HEK293 (cell line): ENCODE measurements around the gene CDC14A.

Experiments
- CTCF ChIA-PET: fragments of 350-600 bp; formaldehyde crosslinking; extraction: SDS; loops from one replicate; lab custom pipeline; 2021; ENCODE audit warnings: antibody characterized with exemption; lab: Yijun Ruan, JAX
- POLR2A ChIA-PET: fragments of 300-600 bp; formaldehyde crosslinking; extraction: SDS; loops from one replicate; lab custom pipeline; 2020; ENCODE audit warnings: antibody characterized with exemption, inconsistent platforms; lab: Yijun Ruan, JAX
- H3K27ac ChIP-seq: fragments of 200-500 bp; sonication (Bioruptor generic); 2 replicates; pipeline ENCODE4 v1.5.1; 2014; ENCODE audit warnings: low read depth, low read length, control low read depth, inconsistent platforms; ENCODE audit errors: extremely low read depth
- H3K36me3 ChIP-seq, 2 experiments: fragments of 200-500 bp in 1 of 2; sonication (Bioruptor generic) in 1 of 2; 1 replicate in 1 of 2; 2 replicates in 1 of 2; pipeline ENCODE4 v1.5.1; 2014 to 2017; ENCODE audit warnings: inconsistent platforms in 2 of 2, low read length in 2 of 2; ENCODE audit not compliant: control insufficient read depth in 2 of 2, insufficient read depth in 1 of 2
- H3K4me1 ChIP-seq: fragments of 200-500 bp; sonication (Bioruptor generic); 2 replicates; pipeline ENCODE4 v1.5.1; 2014; ENCODE audit warnings: mild to moderate bottlenecking, low read length, inconsistent platforms; ENCODE audit not compliant: control insufficient read depth, insufficient read depth
- H3K4me3 ChIP-seq: 2 replicates; pipeline ENCODE4 v1.5.1; 2011; ENCODE audit warnings: low read depth, mild to moderate bottlenecking, control low read depth, low read length, moderate library complexity
- H3K9me3 ChIP-seq: fragments of 200-500 bp; sonication (Bioruptor generic); 2 replicates; pipeline ENCODE4 v1.5.1; 2014; ENCODE audit warnings: low read depth, low read length, inconsistent platforms; ENCODE audit not compliant: control insufficient read depth, insufficient read depth
- FEZF1 ChIP-seq: fragments of 450-650 bp; formaldehyde crosslinking; IDR thresholded peaks from 2 replicates; pipeline ENCODE4 v1.5.1; 2016; ENCODE audit warnings: missing biosample characterization, missing genetic modification characterization
- GFI1B ChIP-seq: fragments of 450-650 bp; formaldehyde crosslinking; IDR thresholded peaks from 2 replicates; pipeline ENCODE4 v1.5.1; 2016; ENCODE audit warnings: missing biosample characterization, missing genetic modification characterization
- GLI4 ChIP-seq: fragments of 450-650 bp; formaldehyde crosslinking; IDR thresholded peaks from 2 replicates; pipeline ENCODE4 v1.5.1; 2016; ENCODE audit warnings: missing biosample characterization, missing genetic modification characterization
- KLF16 ChIP-seq: fragments of 450-650 bp; formaldehyde crosslinking; IDR thresholded peaks from 2 replicates; pipeline ENCODE4 v1.5.1; 2017; ENCODE audit warnings: missing biosample characterization, missing genetic modification characterization
- REPIN1 ChIP-seq: fragments of 450-650 bp; formaldehyde crosslinking; IDR thresholded peaks from 2 replicates; pipeline ENCODE4 v1.5.1; 2017; ENCODE audit warnings: missing biosample characterization, missing genetic modification characterization, low read depth
- SCRT1 ChIP-seq: fragments of 450-650 bp; formaldehyde crosslinking; IDR thresholded peaks from 2 replicates; pipeline ENCODE4 v1.5.1; 2016; ENCODE audit warnings: missing biosample characterization, missing genetic modification characterization, borderline replicate concordance
- YY1 ChIP-seq: fragments of 450-650 bp; formaldehyde crosslinking; IDR thresholded peaks from 2 replicates; pipeline ENCODE4 v1.5.1; 2018; ENCODE audit warnings: missing biosample characterization, missing genetic modification characterization
- YY2 ChIP-seq: fragments of 450-650 bp; formaldehyde crosslinking; IDR thresholded peaks from 2 replicates; pipeline ENCODE4 v1.5.1; 2016; ENCODE audit warnings: missing biosample characterization, missing genetic modification characterization
- ZBTB20 ChIP-seq: fragments of 450-650 bp; formaldehyde crosslinking; IDR thresholded peaks from 2 replicates; pipeline ENCODE4 v1.5.1; 2016; ENCODE audit warnings: missing biosample characterization, missing genetic modification characterization
- ZBTB48 ChIP-seq: fragments of 450-650 bp; formaldehyde crosslinking; IDR thresholded peaks from 2 replicates; pipeline ENCODE4 v1.5.1; 2016; ENCODE audit warnings: missing biosample characterization, missing genetic modification characterization
- ZNF121 ChIP-seq: fragments of 450-650 bp; formaldehyde crosslinking; IDR thresholded peaks from 2 replicates; pipeline ENCODE4 v1.5.1; 2016; ENCODE audit warnings: missing biosample characterization, missing genetic modification characterization
- ZNF133 ChIP-seq: fragments of 450-650 bp; formaldehyde crosslinking; IDR thresholded peaks from 2 replicates; pipeline ENCODE4 v1.5.1; 2016; ENCODE audit warnings: missing biosample characterization, missing genetic modification characterization
- ZNF138 ChIP-seq: fragments of 450-650 bp; formaldehyde crosslinking; IDR thresholded peaks from 2 replicates; pipeline ENCODE4 v1.5.1; 2016; ENCODE audit warnings: missing biosample characterization, missing genetic modification characterization, borderline replicate concordance
- ZNF274 ChIP-seq, 2 experiments: fragments of 200-500 bp in 1 of 2; fragments of 450-650 bp in 1 of 2; sonication (Bioruptor generic) in 1 of 2; formaldehyde crosslinking in 1 of 2; IDR thresholded peaks; 2 replicates each; pipeline versions ENCODE4 v1.5.1 to v1.6.1; 2014 to 2016; ENCODE audit warnings: borderline replicate concordance in 1 of 2, inconsistent platforms in 1 of 2, low read length in 1 of 2, missing biosample characterization in 1 of 2, missing genetic modification characterization in 1 of 2
- ZNF311 ChIP-seq: fragments of 450-650 bp; formaldehyde crosslinking; IDR thresholded peaks from 2 replicates; pipeline ENCODE4 v1.5.1; 2017; ENCODE audit warnings: missing biosample characterization, missing genetic modification characterization, borderline replicate concordance
- ZNF423 ChIP-seq: fragments of 450-650 bp; formaldehyde crosslinking; IDR thresholded peaks from 2 replicates; pipeline ENCODE4 v1.5.1; 2016; ENCODE audit warnings: missing biosample characterization, missing genetic modification characterization
- ZNF426 ChIP-seq: fragments of 450-650 bp; formaldehyde crosslinking; IDR thresholded peaks from 2 replicates; pipeline ENCODE4 v1.5.1; 2017; ENCODE audit warnings: missing biosample characterization, missing genetic modification characterization, mild to moderate bottlenecking, inconsistent platforms, moderate library complexity
- ZNF510 ChIP-seq: fragments of 450-650 bp; formaldehyde crosslinking; IDR thresholded peaks from 2 replicates; pipeline ENCODE4 v1.5.1; 2018; ENCODE audit warnings: mild to moderate bottlenecking, missing genetic modification characterization, missing biosample characterization; ENCODE audit not compliant: insufficient replicate concordance
- ZNF521 ChIP-seq: fragments of 450-650 bp; formaldehyde crosslinking; IDR thresholded peaks from 2 replicates; pipeline ENCODE4 v1.5.1; 2017; ENCODE audit warnings: missing biosample characterization, mild to moderate bottlenecking, missing genetic modification characterization
- ZNF544 ChIP-seq: fragments of 450-650 bp; formaldehyde crosslinking; IDR thresholded peaks from 2 replicates; pipeline ENCODE4 v1.5.0; 2017; ENCODE audit warnings: missing biosample characterization, missing genetic modification characterization
- ZNF658 ChIP-seq: fragments of 450-650 bp; formaldehyde crosslinking; IDR thresholded peaks from 2 replicates; pipeline ENCODE4; 2016; ENCODE audit warnings: missing biosample characterization, missing genetic modification characterization
- ZNF785 ChIP-seq: fragments of 450-650 bp; formaldehyde crosslinking; IDR thresholded peaks from 2 replicates; pipeline ENCODE4 v1.5.1; 2016; ENCODE audit warnings: missing biosample characterization, missing genetic modification characterization
- ZNF792 ChIP-seq: fragments of 450-650 bp; formaldehyde crosslinking; IDR thresholded peaks from 2 replicates; pipeline ENCODE4 v1.5.1; 2016; ENCODE audit warnings: missing biosample characterization, missing genetic modification characterization
- ZNF843 ChIP-seq: fragments of 450-650 bp; formaldehyde crosslinking; IDR thresholded peaks from 2 replicates; pipeline ENCODE4 v1.5.1; 2016; ENCODE audit warnings: missing biosample characterization, missing genetic modification characterization
- TF ChIP-seq, protein P1 (sequence below): fragments of 450-650 bp; formaldehyde crosslinking; conservative IDR thresholded peaks from 2 replicates; pipeline ENCODE4 v1.5.1; 2016; ENCODE audit warnings: low read depth, missing biosample characterization, missing genetic modification characterization
- TF ChIP-seq, protein P2 (sequence below): fragments of 450-650 bp; formaldehyde crosslinking; IDR thresholded peaks from 2 replicates; pipeline ENCODE4 v1.5.1; 2016; ENCODE audit warnings: missing biosample characterization, missing genetic modification characterization
- TF ChIP-seq, protein P3 (sequence below): fragments of 450-650 bp; formaldehyde crosslinking; IDR thresholded peaks from 2 replicates; pipeline ENCODE4 v1.5.1; 2016; ENCODE audit warnings: missing biosample characterization, missing genetic modification characterization

CDC14A gene

DNA sequence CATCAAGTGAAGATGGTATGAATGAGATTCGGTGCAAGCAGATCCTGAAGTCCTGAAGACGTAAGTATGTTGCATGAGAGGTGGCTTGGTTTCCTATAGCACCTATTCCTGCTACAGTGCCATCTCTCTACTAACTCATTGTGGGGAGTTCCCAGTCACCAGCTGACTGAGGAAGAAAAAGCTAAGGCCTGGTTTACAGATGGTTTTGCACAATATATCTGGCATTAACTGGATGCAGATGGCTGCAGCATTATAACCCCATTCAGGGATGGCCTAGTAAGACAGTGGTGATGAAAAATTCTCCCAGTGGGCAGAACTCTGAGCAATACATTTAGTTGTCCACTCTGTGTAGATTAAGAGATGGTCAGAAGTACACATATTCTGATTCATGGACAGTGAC lies 49.6 kb upstream of the CDC14A start:
- Histone ChIP-seq H3K36me3 (no peaks in the 10 kb centered on the region), H3K4me3 (no peak overlapping the region), H3K27ac (no peak overlapping the region), H3K9me3 (no peaks in the 10 kb centered on the region), H3K4me1 (no peaks in the 10 kb centered on the region)
- CTCF ChIA-PET = no interaction called here
- TF ChIP-seq ZBTB20 (tag by site-specific recombination) (no peak), ZNF785 (tag by site-specific recombination) (no peak), ZNF133 (tag by site-specific recombination) (no peak), ZNF274 (IDR thresholded peaks at IDR 0.05; ENCODE audit: low read length) (no peak), ZNF274 (tag by site-specific recombination; IDR thresholded peaks at IDR 0.05; ENCODE audit: borderline replicate concordance) (no peak), ZNF521 (tag by site-specific recombination) (no peak), ZNF138 (no peak), ZNF792 (tag by site-specific recombination) (no peak), GFI1B (no peak), GLI4 (no peak), FEZF1 (no peak), SCRT1 (tag by site-specific recombination) (no peak), ZNF843 (tag by site-specific recombination) (no peak), ZNF658 (no peak), YY2 (no peak)
- POLR2A ChIA-PET = no interaction called here

DNA sequence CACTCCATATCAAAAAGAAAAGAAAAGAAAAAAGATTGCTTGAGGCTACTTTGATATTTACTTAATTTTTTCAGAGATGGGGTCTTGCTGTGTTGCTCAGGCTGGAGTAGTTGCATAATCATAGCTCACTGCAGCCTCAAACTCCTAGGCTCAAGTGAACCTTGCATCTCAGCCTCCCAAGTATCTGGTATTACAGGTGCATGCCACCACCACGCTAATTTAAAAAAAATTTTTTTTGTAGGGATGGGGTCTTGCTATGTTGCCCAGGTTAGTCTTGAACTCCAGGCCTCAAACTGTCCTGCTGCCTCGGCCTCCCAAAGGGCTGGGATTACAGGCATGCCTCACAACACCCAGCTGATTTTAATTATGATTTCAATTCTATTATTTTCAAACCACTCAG lies 48.1 kb upstream of the CDC14A start:
- TF ChIP-seq ZNF426 (tag by site-specific recombination) (no peak), ZNF311 (tag by site-specific recombination) (no peak), ZNF121 (tag by site-specific recombination) (peak; percentile 88)
- TF ChIP-seq, protein P1, sequence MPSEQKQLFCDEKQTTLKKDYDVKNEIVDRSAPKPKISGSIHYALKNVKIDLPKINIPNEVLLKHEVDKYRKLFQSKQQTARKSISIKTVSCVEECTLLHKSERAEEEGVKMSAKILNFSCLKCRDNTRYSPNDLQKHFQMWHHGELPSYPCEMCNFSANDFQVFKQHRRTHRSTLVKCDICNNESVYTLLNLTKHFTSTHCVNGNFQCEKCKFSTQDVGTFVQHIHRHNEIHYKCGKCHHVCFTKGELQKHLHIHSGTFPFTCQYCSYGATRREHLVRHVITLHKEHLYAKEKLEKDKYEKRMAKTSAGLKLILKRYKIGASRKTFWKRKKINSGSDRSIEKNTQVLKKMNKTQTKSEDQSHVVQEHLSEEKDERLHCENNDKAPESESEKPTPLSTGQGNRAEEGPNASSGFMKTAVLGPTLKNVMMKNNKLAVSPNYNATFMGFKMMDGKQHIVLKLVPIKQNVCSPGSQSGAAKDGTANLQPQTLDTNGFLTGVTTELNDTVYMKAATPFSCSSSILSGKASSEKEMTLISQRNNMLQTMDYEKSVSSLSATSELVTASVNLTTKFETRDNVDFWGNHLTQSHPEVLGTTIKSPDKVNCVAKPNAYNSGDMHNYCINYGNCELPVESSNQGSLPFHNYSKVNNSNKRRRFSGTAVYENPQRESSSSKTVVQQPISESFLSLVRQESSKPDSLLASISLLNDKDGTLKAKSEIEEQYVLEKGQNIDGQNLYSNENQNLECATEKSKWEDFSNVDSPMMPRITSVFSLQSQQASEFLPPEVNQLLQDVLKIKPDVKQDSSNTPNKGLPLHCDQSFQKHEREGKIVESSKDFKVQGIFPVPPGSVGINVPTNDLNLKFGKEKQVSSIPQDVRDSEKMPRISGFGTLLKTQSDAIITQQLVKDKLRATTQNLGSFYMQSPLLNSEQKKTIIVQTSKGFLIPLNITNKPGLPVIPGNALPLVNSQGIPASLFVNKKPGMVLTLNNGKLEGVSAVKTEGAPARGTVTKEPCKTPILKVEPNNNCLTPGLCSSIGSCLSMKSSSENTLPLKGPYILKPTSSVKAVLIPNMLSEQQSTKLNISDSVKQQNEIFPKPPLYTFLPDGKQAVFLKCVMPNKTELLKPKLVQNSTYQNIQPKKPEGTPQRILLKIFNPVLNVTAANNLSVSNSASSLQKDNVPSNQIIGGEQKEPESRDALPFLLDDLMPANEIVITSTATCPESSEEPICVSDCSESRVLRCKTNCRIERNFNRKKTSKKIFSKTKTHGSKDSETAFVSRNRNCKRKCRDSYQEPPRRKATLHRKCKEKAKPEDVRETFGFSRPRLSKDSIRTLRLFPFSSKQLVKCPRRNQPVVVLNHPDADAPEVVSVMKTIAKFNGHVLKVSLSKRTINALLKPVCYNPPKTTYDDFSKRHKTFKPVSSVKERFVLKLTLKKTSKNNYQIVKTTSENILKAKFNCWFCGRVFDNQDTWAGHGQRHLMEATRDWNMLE (tag by site-specific recombination) = no peak
- H3K4me1 ChIP-seq = no peaks in the 10 kb centered on the region
- no peak overlapping the region for H3K27ac ChIP-seq
- no peak overlapping the region for H3K4me3 ChIP-seq
- no peaks in the 10 kb centered on the region for H3K36me3 ChIP-seq
- ChIA-PET POLR2A (no interaction called here), CTCF (no interaction called here)
- H3K9me3 ChIP-seq = no peaks in the 10 kb centered on the region

DNA sequence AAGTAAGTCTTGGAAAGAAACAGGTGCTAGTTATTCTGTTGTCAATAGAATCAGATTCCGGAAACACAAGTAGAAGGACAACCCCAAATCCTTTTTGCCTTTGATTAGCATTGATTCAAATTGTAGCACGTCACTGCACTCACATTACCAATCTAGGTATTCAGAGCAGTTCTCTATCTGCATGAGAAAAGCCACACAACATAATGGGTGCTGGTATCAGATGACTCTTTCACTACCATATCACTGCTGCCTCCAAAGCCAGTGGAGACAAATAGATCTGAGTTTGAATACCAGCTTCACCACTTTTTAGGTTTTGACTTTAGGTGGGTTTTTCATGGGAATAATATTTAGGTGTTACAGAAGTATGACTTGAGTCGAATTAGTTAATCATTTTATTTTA lies 47.4 kb upstream of the CDC14A start:
- Histone ChIP-seq H3K4me1 (no peaks in the 10 kb centered on the region), H3K9me3 (no peaks in the 10 kb centered on the region), H3K4me3 (no peak overlapping the region), H3K36me3 (no peaks in the 10 kb centered on the region), H3K27ac (no peak overlapping the region)
- ChIA-PET POLR2A (no interaction called here), CTCF (no interaction called here)
- TF ChIP-seq, protein P2, sequence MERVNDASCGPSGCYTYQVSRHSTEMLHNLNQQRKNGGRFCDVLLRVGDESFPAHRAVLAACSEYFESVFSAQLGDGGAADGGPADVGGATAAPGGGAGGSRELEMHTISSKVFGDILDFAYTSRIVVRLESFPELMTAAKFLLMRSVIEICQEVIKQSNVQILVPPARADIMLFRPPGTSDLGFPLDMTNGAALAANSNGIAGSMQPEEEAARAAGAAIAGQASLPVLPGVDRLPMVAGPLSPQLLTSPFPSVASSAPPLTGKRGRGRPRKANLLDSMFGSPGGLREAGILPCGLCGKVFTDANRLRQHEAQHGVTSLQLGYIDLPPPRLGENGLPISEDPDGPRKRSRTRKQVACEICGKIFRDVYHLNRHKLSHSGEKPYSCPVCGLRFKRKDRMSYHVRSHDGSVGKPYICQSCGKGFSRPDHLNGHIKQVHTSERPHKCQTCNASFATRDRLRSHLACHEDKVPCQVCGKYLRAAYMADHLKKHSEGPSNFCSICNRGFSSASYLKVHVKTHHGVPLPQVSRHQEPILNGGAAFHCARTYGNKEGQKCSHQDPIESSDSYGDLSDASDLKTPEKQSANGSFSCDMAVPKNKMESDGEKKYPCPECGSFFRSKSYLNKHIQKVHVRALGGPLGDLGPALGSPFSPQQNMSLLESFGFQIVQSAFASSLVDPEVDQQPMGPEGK (tag by site-specific recombination) = no peak
- TF ChIP-seq ZBTB48 (tag by site-specific recombination) (no peak), KLF16 (tag by site-specific recombination) (no peak), YY1 (no peak), REPIN1 (tag by site-specific recombination) (no peak), ZNF423 (tag by site-specific recombination) (no peak), ZNF544 (tag by site-specific recombination) (no peak), ZNF510 (tag by site-specific recombination) (no peak)
- TF ChIP-seq, protein P3, sequence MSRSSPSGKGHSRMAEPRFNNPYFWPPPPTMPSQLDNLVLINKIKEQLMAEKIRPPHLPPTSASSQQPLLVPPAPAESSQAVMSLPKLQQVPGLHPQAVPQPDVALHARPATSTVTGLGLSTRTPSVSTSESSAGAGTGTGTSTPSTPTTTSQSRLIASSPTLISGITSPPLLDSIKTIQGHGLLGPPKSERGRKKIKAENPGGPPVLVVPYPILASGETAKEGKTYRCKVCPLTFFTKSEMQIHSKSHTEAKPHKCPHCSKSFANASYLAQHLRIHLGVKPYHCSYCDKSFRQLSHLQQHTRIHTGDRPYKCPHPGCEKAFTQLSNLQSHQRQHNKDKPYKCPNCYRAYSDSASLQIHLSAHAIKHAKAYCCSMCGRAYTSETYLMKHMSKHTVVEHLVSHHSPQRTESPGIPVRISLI = no peak
